Colon (tissue), 2 donors: ENCODE results near the gene CPLX3.

ENCODE experiments used
- FAIRE-seq: peaks from 2 replicates; lab custom pipeline; 2012; peaks lifted over from hg19 to GRCh38; lab: Jason Lieb, UNC
- donor health status: control.
- donor health status: control.

The CPLX3 gene

GRCh38 chr15:74804935-74805334, 21.5 kb upstream of the CPLX3 start:
- FAIRE-seq, result no peak

GRCh38 chr15:74807282-74807681, 19.1 kb upstream of the CPLX3 start:
- FAIRE-seq, result no peak

GRCh38 chr15:74808078-74808839, 18.2 kb upstream of the CPLX3 start:
- no peak for FAIRE-seq

- no peak for FAIRE-seq
Observed at GRCh38 chr15:74808840-74809229, 17.6 kb upstream of the CPLX3 start.

GRCh38 chr15:74809242-74809641, 17.2 kb upstream of the CPLX3 start:
- FAIRE-seq, result no peak

DNA sequence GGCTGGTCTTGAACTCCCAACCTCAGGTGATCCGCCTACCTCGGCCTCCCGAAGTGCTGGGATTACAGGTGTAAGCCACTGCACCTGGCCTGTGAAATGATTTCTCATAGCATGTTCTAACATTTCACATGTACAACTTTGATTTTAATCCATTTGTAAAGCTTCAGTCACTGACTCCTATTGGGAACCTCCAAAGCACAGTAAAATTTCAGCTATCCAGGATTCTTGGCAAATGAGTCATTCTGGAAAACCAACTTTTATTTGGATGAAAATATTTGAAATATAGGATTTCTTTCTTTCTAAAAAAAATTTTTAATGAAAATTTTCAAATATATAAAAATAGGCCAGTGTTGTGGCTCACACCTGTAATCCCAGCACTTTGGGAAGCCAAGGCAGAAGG, 16.5 kb upstream of the CPLX3 start:
- no peak for FAIRE-seq

- no peak for FAIRE-seq
Observed at GRCh38 chr15:74812533-74812932, 13.9 kb upstream of the CPLX3 start, which contains the start of gene LMAN1L. TSS of gene LMAN1L (plus strand) at chr15:74812835. CDS start at chr15:74812855, 20 bp downstream.

DNA sequence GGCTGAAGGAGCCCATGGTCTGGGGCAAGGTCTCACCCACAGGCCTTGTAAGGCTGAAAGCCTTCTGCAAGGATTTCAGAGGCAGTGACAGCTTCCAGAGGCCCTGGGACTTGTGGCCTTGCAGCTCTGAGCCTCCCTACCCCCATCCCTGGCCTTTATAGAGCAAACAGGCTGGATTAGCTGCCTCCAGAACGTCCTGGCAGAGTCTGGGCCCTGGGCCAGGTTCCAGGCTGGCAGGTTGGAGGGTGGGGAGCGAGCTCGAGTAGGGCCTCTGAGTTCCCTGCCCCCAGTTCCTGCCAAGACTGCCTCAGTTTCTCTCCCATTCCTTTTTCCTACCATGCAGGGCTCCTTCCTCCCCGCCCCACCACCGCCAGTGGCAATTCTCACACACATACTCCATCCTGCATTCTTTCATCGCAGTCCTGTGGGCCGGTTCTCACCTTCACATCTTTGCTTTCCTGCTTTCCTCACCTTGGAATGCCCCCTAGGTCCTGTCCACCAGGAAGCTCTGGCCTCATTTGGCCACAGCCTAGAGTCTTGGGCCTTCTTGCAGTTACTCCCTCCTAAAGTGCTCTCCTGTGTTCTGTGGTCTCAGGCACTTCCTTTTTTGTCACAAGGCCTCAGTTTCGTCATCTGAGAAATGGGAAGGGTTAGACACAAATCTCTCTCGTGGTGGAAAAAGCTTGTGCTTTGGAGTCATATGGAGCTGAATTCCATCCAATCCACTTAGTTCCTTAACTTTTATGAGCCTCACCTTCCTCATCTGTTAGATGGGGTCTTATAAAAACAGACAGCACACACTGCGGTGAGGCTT, 11.1 kb upstream of the CPLX3 start:
- FAIRE-seq, result no peak

DNA sequence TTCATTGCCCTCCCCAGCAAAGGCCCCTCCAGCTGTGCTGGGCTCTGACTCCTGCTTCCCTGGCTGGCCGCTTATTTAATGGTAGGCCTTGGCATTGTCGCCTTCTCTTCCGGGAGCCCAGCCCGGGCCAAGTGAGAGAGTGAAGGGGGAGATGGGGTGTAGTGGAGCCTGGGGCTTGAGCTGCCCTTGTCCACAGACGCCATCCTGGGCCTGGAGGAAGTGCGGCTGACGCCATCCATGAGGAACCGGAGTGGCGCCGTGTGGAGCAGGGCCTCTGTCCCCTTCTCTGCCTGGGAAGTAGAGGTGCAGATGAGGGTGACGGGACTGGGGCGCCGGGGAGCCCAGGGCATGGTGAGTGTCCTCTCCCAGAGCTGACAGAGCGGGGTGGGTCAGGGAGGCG, 10.5 kb upstream of the CPLX3 start:
- FAIRE-seq, result no peak

- FAIRE-seq, result no peak
Observed at GRCh38 chr15:74816624-74817369, 9.6 kb upstream of the CPLX3 start.

GRCh38 chr15:74817370-74817737, 9.1 kb upstream of the CPLX3 start:
- no peak for FAIRE-seq

DNA sequence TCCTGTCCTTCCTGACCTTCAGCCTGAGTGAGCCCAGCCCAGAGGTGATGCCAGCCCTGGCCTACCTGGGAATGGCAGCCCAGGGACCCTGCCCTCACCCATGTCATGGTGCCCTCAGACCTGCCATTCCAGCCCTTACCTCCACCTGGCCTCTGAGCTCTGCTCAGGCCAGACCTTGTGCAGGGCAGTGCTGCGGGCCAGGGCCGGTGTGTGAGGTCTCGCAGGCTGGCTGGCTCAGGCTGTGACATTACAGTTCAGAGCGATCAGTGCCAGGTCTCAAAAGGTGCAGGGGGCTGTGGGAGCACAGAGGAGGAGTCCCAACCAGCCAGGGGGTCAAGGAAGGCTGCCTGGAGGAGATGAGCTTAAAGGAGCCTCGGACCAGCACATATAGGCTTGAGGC, 6.4 kb upstream of the CPLX3 start:
- no peak for FAIRE-seq

DNA sequence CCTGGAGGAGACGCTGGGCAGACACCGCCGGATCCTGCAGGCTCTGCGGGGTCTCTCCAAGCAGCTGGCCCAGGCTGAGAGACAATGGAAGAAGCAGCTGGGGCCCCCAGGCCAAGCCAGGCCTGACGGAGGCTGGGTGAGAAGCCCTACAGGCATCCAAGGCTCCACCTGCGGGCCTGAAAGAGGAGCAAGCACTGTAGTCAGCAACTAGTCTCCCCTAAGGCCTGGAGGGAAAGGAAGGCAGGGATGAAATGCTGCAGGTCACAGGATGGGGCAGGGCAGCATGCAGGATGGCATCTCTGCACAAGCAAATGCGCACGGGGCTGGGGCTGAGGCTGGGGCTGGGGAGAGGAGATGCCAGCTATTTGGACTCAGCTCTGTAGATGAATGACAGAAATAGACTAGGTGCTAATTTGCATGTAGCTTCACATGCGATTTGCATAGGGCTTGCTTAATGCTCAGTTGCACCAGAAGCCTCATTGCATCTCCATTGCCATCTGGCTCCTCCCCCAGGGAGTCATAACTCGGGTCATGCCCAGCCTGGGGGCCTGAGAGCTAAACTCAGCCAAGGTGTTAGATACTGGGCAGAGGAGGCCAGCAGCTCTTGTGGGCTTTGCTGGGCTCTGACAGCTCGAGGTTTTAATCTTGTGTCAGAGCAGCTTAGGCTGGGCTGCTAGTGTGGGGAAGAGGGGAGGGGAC, 5.2 kb upstream of the CPLX3 start:
- FAIRE-seq, result no peak

DNA sequence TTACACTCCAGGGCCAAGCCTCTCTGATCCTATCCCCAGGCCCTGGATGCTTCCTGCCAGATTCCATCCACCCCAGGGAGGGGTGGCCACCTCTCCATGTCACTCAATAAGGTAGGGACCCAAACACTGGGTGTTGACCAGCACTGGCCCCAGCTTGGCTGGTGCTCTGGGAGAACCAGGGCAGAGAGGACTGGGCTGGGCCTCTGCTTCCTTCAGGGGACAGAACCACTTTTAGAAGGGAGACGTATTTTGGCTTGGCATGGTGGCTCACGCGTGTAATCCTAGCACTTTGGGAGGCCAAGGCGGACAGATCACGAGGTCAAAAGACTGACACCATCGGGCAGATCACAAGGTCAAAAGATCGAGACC, 4.7 kb upstream of the CPLX3 start:
- FAIRE-seq, result no peak

- FAIRE-seq, result no peak
Observed at GRCh38 chr15:74822233-74822632, 4.2 kb upstream of the CPLX3 start.

DNA sequence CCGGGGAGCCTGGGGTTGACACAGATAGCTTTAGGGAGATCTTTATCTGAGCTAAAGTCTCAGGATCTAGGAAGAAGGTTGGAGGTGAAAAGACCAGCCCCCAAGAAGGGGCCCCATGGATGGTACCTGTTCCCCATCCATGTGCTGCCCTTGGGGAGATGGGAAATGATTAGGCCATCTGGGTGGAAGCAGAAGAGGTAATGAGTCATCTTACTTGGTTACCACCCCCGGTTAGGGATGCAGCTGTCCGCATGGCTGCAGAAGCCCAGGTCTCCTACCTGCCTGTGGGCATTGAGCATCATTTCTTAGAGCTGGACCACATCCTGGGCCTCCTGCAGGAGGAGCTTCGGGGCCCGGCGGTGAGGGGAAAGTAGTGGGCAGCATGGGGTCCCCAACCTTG, 3.1 kb upstream of the CPLX3 start:
- FAIRE-seq, result no peak

- no peak for FAIRE-seq
Observed at GRCh38 chr15:74824976-74825375, 1.5 kb upstream of the CPLX3 start.

DNA sequence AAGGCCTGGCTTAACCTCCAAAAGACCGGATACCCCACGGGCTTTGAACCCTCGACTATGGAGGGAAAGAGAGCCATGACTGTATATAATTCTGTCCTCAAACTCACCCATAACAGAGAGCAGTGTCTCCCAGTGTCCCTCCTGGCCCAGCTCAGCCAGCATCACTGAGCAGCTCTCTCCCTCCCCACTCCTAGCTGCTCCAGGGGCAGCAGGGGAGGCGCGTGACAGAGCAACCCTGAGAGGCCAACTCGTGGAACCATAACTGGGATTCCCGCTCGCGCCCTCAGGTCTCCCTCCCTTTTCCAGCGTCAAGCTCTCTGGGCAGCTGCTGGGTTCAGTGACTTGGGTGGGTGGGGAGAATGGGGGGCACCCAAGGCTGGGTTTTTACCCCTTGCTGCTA, 561 bp upstream of the CPLX3 start:
- FAIRE-seq, result no peak

DNA sequence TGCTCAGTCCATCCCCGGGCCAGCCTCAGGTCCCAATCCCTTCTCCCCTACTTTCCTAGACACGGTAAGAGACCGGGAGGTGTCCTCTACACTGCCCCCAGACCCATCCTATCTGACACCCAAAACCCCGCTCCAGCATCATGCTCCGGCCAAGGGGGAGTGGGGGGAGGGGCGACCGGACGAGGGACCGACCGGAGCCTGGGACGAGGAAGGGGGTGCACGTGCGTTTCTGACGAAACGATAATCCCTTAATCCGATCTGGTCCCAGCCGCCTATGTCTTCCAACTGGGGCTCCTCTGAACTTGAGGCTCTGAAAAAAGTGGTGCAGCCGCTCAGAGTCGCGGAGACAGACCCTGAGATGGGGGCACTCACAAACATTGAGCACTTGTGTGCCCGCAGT, 494 bp downstream of the CPLX3 start:
- no peak for FAIRE-seq

DNA sequence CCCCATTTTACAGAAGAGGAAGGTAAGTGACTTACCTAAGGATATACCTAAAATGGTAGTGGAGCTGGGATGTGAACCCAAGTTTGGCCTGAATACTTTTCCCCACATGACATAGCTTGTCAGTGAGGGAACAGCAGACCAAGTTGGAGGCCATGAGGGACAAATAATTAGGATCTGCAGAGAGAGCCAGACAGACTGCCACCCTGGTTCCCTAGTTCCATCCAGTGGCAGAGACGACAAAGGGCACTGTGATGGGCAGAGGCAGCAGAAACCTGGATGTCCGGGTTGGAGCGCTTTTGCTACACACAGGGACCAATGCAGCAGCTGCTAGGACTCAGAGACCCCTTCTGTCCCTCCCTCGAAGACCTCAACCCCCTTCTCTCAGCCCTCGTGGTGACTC, 1.2 kb downstream of the CPLX3 start:
- FAIRE-seq, result no peak

DNA sequence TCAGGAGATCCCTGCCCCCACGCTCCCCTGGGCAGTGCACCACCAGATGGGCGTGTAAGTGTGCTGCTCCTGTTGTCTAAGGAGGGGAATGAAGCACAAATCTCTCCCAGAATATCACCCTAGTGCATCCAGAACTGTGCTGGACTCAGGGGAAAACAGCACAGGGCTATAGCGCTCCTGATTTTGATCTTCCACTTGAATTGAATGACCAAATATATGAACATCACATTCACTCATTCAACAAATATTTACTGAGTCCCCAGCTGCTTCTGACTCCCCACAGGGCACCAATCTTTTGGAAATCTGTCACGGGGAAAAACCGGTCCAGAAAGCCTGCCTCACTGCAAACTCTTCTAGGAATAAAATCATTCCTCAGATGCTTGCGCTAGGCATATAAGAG, 2.4 kb downstream of the CPLX3 start:
- no peak for FAIRE-seq

- FAIRE-seq, result no peak
Observed at GRCh38 chr15:74829486-74829885, 3.1 kb downstream of the CPLX3 start.
